Measurements from ENCODE around the gene MRPS34.

- TF ChIP-seq CTCF (IDR thresholded peaks at IDR 0.05 in 4 of 5, conservative IDR thresholded peaks at IDR 0.05 in 1 of 5), result no peak
- TF ChIP-seq POLR2A (IDR thresholded peaks at IDR 0.05), result no peak
Measured at GRCh38 chr16:1809281-1809801, 36.4 kb upstream of the MRPS34 start.

Data from gastrocnemius medialis (tissue), 4 donors.